HG02870 (cell line): ENCODE results near the gene ADCY7.

Source experiments
- ATAC-seq: cut with Tn5 transposase; IDR thresholded peaks from one replicate; pipeline ENCODE4 v1.9.1; 2021; ENCODE audit warnings: mild to moderate bottlenecking, moderate library complexity; ENCODE audit not compliant: unreplicated experiment

ADCY7 gene

GRCh38 chr16:50296807-50297206 lies 30.5 kb downstream of the ADCY7 start:
- no peak for ATAC-seq

DNA sequence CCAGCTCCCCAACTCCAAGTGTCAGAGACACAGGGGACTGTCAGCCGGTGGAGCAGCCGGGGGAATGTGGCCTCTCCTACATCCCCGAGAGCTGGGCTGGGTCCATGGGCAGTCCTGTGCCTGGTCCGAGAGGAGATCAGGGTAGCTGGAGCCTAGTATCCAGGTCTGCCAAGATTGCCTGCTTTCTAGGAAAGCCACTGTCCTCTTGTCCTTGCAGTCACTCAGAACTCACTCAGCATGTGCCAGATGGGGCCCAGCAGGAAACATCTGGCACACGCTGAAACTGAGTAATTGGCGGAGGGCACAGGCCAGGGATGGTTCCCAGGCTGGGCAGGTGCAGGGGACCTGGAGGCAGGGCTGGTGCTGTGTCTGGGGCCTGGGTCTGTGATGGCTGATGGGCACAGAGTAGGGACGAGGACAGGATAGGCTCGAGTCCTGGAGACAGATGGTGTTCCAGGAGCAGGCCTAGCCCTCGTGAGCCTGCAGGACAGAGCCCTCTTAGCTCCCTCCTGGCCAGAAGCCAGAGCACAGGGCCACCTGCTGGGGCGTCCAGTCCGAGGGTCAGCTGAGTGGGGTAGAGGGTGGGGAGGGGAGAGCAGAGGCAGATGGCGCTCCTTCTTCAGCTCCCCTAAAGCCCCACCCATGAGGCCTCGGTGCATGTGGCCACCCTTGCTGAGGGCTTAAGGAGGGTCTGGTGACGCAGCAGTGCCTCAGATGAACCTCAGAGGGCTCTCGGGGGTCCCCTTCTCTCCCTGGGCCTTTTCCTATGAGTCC lies 31.1 kb downstream of the ADCY7 start:
- no peak for ATAC-seq

DNA sequence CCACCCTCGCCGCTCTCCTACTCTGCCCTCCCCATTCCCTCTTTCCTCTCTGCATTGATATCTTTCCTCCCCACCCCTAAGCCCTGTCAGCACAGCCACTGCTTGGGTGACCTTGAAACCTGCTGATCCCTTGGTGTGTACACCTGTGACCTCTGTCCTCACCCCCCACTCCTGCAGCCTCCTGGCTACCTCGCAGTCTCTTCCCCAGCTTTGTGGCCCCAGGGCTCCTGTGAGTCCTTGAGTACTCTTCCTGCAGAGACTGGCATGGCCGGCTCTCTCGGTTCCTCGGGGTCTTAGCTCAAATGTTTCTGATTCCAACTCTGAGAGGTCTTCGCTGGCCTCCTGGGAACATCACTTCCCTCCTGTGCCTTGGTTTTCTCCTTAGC lies 31.7 kb downstream of the ADCY7 start:
- no peak for ATAC-seq

- no peak for ATAC-seq
Observed at GRCh38 chr16:50298591-50299507, 32.5 kb downstream of the ADCY7 start.

- no peak for ATAC-seq
Observed at GRCh38 chr16:50299508-50300105, 33.3 kb downstream of the ADCY7 start.

DNA sequence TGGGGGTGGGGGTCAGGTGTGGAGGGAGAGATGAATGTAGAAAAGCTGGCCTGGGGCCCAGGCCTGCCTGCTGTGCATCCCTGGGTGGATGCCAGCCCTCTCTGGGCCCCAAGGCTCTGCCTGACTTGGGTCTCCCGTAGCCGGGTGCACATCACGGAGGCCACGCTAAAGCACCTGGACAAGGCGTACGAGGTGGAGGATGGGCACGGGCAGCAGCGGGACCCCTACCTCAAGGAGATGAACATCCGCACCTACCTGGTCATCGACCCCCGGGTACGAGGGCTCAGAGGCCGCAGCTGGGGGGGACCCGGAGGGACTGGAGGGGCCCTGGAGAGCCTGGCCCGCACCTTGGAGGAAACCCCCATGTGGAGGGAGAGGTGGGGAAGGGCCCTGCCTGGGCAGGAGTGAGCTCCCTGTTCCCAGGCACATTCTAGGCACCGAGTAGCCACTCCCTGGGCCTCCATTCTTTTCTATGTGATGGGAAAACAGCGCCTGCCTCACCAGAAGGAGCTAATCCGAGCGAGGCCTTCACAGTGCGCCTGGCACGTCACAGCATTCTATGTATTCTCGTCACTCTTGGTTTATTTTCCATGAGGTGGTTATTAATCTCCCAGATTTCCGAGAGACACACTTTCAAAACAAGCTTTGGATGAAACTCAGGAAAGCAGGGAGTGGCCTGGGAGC lies 34.7 kb downstream of the ADCY7 start:
- ATAC-seq: no peak

DNA sequence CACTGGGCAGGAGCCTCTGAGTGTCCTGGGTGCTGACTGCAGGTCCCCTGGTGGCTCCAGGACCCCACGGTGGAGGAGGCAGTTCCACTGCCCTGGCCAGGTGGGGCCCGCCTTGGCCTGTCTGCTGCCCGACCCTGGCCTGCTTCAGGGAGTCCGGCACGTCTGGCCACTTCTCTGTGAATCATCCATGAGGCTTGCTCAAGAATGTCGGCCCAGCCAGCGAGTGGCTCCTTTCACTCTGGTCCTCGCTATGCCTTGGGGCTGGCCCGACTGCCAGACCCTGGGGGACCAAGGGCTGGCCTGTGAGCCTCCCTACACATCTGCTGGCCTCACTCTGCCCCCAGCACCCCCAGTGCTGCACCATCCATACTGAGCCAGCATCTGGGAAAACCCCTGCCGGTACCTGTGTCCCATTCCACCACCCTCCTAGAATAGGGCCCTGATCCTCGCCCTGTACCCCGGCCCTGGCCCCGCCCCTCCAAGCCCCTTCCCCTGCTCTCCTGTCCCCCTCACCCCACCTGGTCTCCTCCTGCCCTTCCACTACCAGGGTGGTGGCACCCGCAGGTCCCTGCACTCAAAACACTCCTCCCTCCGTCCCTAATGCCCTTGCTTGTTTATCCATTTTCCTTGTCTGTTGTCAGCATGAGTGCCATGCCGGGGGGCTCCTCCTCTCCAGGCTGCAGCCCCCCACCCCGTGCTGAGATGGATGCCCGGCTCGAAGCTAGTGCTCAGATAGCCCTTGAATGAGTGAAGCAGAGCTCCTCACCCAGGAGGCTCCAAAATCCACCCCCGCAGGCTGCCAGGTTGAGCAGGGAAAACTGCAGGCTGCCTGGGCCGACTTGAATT lies 35.5 kb downstream of the ADCY7 start:
- ATAC-seq: no peak

GRCh38 chr16:50302472-50303005 lies 36.2 kb downstream of the ADCY7 start:
- no peak for ATAC-seq

DNA sequence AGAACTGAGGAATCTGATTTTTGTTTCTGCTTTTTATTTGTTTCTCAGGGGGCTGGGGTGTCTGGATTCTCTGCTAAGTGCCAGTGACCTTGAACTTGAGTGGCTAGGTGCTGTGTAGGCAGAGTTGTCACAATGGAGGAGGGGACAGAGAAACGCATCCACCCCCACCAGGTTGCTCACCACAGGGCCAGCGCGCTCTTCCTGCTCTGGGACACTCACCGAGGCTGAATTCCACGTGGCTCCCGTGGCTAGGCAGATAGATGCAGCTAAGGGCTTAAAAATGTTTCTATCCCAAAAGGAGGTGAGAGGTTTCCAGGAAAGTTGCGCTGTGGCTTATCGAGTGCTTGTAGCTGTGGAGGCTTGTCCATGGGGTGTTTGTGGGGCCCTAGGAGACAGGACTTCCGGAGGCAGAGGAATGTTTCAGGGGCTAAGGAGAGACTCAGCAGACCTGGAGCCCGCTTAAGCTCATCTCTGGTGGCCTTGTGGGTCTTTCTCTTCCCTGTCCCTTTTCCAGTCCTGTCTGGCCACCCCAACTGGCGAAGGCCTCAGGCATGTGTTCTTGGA lies 36.8 kb downstream of the ADCY7 start:
- ATAC-seq: no peak

DNA sequence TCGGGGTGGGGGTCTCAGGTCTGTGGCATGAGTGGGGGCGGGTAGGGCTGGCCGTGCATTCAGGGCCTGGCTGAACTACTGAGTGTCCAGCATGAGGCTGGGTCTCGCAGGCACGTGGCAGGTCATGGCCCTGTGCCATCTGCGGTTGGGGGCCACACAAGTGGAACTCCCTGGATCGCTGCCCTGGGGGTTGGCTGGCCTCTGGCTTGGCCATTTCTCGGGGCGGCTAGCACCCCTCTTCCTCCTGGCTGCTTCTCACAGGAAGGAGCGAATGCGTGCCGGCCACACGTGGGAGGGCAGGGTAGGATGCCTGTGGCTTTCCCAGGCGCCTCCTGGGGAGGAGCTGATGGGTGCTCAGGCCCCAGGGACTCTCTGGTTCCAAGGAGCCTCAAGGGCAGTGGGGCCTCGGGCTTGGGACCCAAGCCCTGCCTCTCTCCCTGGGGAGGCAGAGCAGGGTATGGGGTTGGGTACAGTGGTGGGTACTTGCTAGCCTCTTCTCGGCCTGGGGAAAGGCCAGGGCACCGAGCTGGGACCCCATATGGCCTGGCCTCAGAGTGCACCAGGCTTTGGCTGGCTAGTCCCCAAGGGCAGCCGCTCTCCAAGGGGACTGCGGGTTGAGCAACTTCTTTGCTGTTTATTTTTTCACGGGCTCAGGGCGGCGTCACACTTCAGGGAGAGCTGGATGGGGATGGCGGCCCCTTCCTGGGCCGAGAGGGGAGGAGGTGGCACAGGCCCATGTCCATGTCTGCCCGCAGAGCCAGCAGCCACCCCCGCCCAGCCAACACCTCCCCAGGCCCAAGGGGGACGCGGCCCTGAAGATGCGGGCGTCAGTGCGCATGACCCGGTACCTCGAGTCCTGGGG lies 37.5 kb downstream of the ADCY7 start:
- no peak for ATAC-seq

DNA sequence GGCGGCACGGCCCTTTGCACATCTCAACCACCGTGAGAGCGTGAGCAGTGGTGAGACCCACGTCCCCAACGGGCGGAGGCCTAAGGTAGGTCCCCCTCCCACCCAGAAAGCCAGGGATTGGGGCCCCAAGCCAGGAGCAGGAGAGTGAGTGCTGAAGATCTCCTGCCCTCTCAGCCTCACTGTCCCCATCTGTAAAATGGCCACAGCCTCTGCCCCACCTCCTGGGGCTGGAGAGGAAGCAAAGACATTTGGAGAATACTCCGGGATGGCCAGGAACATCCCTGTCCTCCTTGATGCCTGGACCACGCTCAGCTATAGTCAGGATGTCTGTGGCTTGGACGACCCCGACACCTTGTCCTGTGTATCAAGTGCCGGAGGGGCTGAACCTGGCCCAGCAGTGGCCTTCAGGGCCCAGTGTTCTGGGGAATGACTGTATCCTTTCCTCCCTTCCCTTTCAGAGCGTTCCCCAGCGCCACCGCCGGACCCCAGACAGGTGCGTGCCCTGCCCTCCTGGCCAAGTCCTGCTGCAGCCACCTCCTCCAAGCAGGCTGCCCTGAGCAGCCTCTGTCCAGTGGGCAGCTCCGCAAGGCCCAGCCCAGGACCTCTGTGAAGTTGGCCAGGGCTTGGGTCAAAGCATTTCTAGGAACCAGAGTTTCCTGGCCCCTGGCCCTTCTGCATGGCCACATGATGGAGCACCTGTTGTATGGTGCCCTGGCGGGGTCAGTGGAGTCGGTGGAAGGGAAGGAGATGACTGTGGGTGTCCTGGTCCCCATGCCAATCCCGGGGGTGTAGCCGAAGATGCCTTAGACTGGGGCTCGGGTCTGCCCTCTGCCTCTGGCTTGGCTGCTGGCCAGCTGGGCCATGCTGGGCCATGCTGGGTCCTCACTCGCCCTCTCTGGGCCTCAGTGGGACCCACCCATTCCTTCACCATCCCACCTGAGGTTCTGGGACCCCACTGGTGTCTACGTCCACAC lies 38.4 kb downstream of the ADCY7 start:
- ATAC-seq: no peak

DNA sequence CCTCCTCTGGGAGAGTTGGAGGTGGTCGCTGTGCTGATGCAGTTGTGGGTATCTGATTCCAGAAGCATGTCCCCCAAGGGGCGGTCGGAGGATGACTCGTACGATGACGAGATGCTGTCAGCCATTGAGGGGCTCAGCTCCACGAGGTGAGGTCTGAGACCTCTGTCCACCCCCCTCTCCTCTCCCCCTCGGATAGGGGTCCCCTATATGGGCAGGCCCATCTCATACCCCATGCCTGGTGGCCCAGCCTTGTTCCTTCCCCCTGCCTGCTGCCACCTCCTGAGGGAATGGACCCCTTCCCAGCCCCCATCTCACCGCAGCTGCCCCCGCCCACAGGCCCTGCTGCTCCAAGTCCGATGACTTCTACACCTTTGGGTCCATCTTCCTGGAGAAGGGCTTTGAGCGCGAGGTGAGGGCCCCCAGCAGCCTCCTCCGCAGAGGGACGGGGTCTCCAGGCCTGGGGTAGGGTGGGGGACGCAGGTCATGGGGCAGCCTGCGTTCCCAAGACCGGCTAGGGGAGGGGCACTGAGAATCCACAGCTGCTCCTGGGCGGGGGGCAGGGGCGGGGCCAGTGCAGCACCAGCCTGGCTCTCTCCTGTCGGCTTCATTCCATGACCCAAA lies 39.2 kb downstream of the ADCY7 start:
- no peak for ATAC-seq

GRCh38 chr16:50306287-50306686 lies 39.9 kb downstream of the ADCY7 start:
- ATAC-seq: no peak

DNA sequence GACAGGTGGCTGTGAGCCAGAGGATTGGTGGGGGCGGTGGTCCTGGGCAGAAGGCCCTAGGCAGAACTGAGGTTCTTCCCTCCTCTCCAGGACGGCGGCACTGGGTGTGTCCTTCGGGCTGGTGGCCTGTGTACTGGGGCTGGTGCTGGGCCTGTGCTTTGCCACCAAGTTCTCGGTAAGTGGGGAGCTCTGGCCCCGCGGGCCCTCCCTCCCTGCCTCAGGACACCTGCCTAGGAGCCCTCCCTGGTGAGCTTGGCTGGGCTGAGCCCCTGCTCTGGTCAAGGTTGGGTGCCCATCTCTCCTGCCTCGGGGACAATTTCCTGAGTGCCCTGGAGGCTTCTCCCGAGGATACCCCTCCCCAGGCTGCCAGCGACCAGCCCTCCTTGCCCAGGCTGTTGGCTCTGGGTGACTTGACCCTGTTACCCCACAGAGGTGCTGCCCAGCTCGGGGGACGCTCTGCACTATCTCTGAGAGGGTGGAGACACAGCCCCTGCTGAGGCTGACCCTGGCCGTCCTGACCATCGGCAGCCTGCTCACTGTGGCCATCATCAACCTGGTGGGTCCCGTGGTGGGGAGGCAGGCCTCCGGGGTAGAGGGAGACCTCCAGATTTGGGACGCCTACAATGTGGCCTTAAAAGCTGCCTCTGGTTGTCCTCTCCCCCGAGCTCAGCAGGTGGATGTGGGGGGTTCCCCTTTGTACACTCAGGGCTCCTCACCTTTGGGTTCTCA lies 42.0 kb downstream of the ADCY7 start:
- no peak for ATAC-seq

GRCh38 chr16:50309156-50309526 lies 42.8 kb downstream of the ADCY7 start:
- ATAC-seq: no peak

DNA sequence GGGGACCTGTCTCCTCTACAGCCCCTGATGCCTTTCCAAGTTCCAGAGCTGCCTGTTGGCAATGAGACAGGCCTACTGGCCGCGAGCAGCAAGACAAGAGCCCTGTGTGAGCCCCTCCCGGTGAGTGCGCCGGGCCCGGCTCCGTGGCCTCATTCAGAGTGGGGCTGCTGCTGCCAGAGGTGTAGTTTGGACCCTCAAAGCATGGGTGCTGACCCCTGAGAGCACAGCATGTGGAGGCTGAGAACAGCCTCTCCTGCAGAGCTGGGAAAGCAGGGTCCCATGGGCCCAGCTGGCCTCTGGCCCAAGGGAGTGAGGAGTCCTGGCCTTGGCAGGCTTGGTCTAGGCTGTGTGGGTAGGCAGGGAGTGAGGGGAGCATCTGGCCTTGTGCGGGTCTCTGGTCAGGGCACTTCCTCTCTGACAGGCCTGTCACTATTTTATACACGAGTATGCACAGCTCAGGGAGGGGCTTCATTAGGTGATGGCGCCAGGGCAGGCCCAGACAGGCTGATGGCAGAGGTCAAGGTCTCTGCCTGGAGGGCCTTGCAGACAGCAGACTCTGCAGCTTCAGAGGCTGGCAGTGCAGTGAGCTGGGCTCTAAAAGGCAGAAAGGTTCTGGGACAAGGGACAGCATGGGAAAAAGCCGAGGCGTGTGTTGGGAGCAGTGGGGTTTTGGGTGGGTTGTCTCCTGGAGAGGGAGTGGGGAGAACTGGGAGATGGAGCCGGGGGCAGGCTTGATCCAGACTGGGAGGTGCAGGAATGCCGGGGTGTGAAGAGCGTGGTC lies 43.4 kb downstream of the ADCY7 start:
- ATAC-seq: no peak
